Caco-2 (cell line): ENCODE measurements around the gene HKDC1. TPM values are rescaled to one million over a fixed set of nuclear protein-coding genes. Genes with fewer than 3 reads are reported as not detected.

Experiments used
- BruUV-seq: library from RNA; stranded (reverse); fragments of 400-500 nt; replicated peaks from 2 replicates; lab custom pipeline; 2021; lab: Mats Ljungman, UMichigan
- CTCF ChIA-PET: fragments of 300-600 bp; sonication (Branson Sonifier 250); formaldehyde crosslinking; loops from one replicate; lab custom pipeline; 2022; ENCODE audit warnings: antibody characterized with exemption; lab: Charles Lee
- POLR2A ChIA-PET: fragments of 300-600 bp; sonication (Branson Sonifier 250); formaldehyde crosslinking; loops from one replicate; lab custom pipeline; 2022; ENCODE audit warnings: antibody characterized with exemption; lab: Charles Lee
- DNase-seq, 2 experiments: peaks; one replicate each; pipeline versions ENCODE4 v3.0.0 to v3.0.0-alpha.2; 2020 to 2022
- H3K27me3 ChIP-seq: replicated peaks from 2 replicates; pipeline ENCODE4 v1.6.0; 2011; ENCODE audit warnings: low read length; ENCODE audit not compliant: control insufficient read depth, insufficient read depth
- H3K36me3 ChIP-seq: 2 replicates; pipeline ENCODE4 v1.5.1; 2011; ENCODE audit warnings: low read length; ENCODE audit not compliant: control insufficient read depth, insufficient read depth
- H3K4me1 ChIP-seq: fragments of 250-450 bp; sonication (Bioruptor Pico); 2 replicates; pipeline ENCODE4 v1.5.1; 2020; ENCODE audit warnings: mild to moderate bottlenecking
- H3K4me3 ChIP-seq: 2 replicates; pipeline ENCODE4 v1.5.1; 2011; ENCODE audit warnings: low read depth, mild to moderate bottlenecking, control low read depth, low read length
- H3K9me3 ChIP-seq: fragments of 250-450 bp; sonication (Bioruptor Pico); 2 replicates; pipeline ENCODE4 v1.5.1; 2020; ENCODE audit warnings: mild to moderate bottlenecking, moderate library complexity
- H3K27ac Mint-ChIP-seq: one replicate; pipeline ENCODE4 v1.8.0; 2022; ENCODE audit warnings: mixed read lengths; ENCODE audit not compliant: unreplicated experiment
- H3K27me3 Mint-ChIP-seq: one replicate; pipeline ENCODE4 v1.8.0; 2022; ENCODE audit warnings: mixed read lengths; ENCODE audit not compliant: insufficient read depth, unreplicated experiment
- H3K36me3 Mint-ChIP-seq: one replicate; pipeline ENCODE4 v1.8.0; 2022; ENCODE audit warnings: mild to moderate bottlenecking, mixed read lengths; ENCODE audit not compliant: insufficient read depth, unreplicated experiment
- H3K4me1 Mint-ChIP-seq: one replicate; pipeline ENCODE4 v1.8.0; 2022; ENCODE audit warnings: low read depth, mixed read lengths; ENCODE audit not compliant: unreplicated experiment
- H3K4me3 Mint-ChIP-seq: one replicate; pipeline ENCODE4 v1.8.0; 2022; ENCODE audit warnings: mild to moderate bottlenecking, moderate library complexity, mixed read lengths; ENCODE audit not compliant: unreplicated experiment
- H3K9me3 Mint-ChIP-seq: one replicate; pipeline ENCODE4 v1.8.0; 2022; ENCODE audit warnings: mixed read lengths; ENCODE audit not compliant: unreplicated experiment
- intact Hi-C: fragments of 100-400 bp; cut with micrococcal nuclease; formaldehyde crosslinking; loops from one replicate; pipeline ENCODE4 v1.10.0; 2022; ENCODE audit not compliant: unreplicated experiment
- total RNA-seq: library from RNA; stranded (reverse); gene quantifications from 2 replicates; pipeline ENCODE4 v1.2.3, GENCODE V29; 2022
- TF ChIP-seq, protein P1 (sequence below), 2 experiments: fragments of 200-600 bp in 1 of 2; IDR thresholded peaks; 1 replicate in 1 of 2; 2 replicates in 1 of 2; pipeline versions ENCODE4 v1.5.1 to v1.8.0; 2011 to 2022; ENCODE audit warnings: antibody characterized with exemption in 1 of 2, control low read depth in 1 of 2, inconsistent platforms in 1 of 2, low read depth in 1 of 2, low read length in 1 of 2, mild to moderate bottlenecking in 1 of 2, moderate library complexity in 1 of 2; ENCODE audit not compliant: insufficient read depth in 1 of 2, severe bottlenecking in 1 of 2, unreplicated experiment in 1 of 2

HKDC1 gene
- total RNA-seq, 1 experiment from 2014 or later: 24.5 TPM

DNA sequence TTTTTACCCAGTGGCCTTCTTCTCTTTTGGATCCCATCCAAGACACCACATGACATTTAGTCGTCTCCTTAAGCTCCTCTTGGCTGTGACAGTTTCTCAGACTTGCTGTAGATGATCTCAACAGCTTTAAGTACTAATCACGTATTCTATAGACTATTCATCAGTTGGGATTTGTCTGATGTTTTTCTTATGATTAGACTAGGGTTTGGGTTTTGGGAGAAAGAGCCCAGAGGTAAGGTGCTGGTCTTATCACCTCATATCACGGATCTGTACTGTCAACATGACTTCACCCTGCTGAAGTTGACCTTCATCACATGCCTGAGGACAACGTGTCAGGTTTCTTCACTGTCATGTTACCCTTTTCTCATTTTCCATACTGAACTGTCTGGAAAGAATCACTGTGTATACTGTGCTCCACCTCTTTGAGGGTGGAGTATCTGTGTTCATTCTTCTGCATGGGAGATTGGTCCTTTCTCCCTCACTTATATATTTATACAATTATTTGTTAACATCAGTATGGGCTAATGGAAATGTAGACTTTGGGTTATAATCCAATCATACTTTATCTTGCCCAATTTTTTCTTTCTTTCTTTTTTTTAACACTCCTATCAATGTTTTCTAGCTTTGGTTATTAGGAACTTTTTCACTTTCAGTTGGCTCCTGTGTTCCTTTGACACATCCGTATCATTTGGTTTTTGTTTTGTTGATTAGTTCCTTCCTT lies 6.4 kb upstream of the HKDC1 start:
- H3K9me3 Mint-ChIP-seq: no peaks in the 10 kb centered on the region
- H3K4me3 Mint-ChIP-seq: no peak overlapping the region
- H3K27me3 Mint-ChIP-seq: no peaks in the 10 kb centered on the region
- no peaks in the 10 kb centered on the region for H3K36me3 ChIP-seq
- H3K36me3 Mint-ChIP-seq: peaks cover 17% of the 10 kb centered on the region
- ChIA-PET CTCF (interaction anchor here (0.7 to 1.3 kb wide), 3 partner anchors 38 to 501 kb away, joined by 3 to 6 read pairs (median 4); no protein-coding TSS in a partner anchor), POLR2A (no interaction called here)
- BruUV-seq: no TSS peak
- no peak overlapping the region for H3K4me3 ChIP-seq
- intact Hi-C loops: no loop called here
- H3K27me3 ChIP-seq: no peaks in the 10 kb centered on the region
- TF ChIP-seq, protein P1, sequence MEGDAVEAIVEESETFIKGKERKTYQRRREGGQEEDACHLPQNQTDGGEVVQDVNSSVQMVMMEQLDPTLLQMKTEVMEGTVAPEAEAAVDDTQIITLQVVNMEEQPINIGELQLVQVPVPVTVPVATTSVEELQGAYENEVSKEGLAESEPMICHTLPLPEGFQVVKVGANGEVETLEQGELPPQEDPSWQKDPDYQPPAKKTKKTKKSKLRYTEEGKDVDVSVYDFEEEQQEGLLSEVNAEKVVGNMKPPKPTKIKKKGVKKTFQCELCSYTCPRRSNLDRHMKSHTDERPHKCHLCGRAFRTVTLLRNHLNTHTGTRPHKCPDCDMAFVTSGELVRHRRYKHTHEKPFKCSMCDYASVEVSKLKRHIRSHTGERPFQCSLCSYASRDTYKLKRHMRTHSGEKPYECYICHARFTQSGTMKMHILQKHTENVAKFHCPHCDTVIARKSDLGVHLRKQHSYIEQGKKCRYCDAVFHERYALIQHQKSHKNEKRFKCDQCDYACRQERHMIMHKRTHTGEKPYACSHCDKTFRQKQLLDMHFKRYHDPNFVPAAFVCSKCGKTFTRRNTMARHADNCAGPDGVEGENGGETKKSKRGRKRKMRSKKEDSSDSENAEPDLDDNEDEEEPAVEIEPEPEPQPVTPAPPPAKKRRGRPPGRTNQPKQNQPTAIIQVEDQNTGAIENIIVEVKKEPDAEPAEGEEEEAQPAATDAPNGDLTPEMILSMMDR (IDR thresholded peaks at IDR 0.05; ENCODE audit: insufficient read depth in 1 of 2, low read depth in 1 of 2, low read length in 1 of 2, severe bottlenecking in 1 of 2, unreplicated experiment in 1 of 2): no peak
- DNase-seq: no peak
- H3K27ac Mint-ChIP-seq: peak overlapping the region; percentile 29
- peaks cover 45% of the 10 kb centered on the region for H3K4me1 Mint-ChIP-seq
- peaks cover 33% of the 10 kb centered on the region for H3K4me1 ChIP-seq
- no peaks in the 10 kb centered on the region for H3K9me3 ChIP-seq

DNA sequence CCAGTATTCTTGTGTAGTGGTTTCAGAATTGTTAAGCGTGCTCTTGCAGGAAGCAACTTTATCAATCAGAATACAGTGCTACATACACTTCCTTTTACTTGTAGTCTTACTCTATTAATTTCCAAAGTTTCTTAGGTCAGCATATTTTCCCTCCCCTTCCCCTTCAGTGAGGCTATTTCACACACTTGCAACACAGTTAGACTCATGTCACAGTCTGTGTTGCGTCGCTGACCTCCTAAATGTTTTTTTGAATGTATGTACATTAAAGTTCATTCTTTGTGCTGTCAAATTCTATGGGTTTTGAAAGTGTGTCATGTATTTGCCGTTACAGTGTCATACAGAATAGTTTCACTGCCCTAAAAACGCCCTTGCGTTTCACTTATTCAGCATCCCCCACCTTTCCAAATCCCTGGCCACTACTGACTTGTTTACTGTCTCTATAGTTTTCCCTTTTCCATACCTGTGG lies 5.4 kb upstream of the HKDC1 start:
- intact Hi-C loops: no loop called here
- H3K27ac Mint-ChIP-seq: no peak overlapping the region
- DNase-seq: no peak
- Histone ChIP-seq H3K36me3 (no peaks in the 10 kb centered on the region), H3K27me3 (no peaks in the 10 kb centered on the region), H3K4me3 (no peak overlapping the region), H3K4me1 (peaks cover 40% of the 10 kb centered on the region), H3K9me3 (no peaks in the 10 kb centered on the region)
- POLR2A ChIA-PET: no interaction called here
- H3K9me3 Mint-ChIP-seq: no peaks in the 10 kb centered on the region
- H3K4me3 Mint-ChIP-seq: no peak overlapping the region
- H3K4me1 Mint-ChIP-seq: peaks cover 39% of the 10 kb centered on the region
- no peaks in the 10 kb centered on the region for H3K27me3 Mint-ChIP-seq
- BruUV-seq: no TSS peak
- CTCF ChIA-PET: interaction anchor here (0.6 to 0.7 kb wide), 2 partner anchors 39 to 202 kb away, joined by 3 to 4 read pairs; no protein-coding TSS in a partner anchor
- TF ChIP-seq, protein P1 (IDR thresholded peaks at IDR 0.05; ENCODE audit: insufficient read depth in 1 of 2, low read depth in 1 of 2, low read length in 1 of 2, severe bottlenecking in 1 of 2, unreplicated experiment in 1 of 2): no peak
- H3K36me3 Mint-ChIP-seq: peaks cover 10% of the 10 kb centered on the region

- BruUV-seq: no TSS peak
- CTCF ChIA-PET: no interaction called here
Observed at GRCh38 chr10:69215405-69216171, 4.5 kb upstream of the HKDC1 start.

More at GRCh38 chr10:69215405-69216171, 4.5 kb upstream of the HKDC1 start:
- Mint-ChIP-seq H3K36me3 (peaks cover 10% of the 10 kb centered on the region), H3K4me1 (peaks cover 38% of the 10 kb centered on the region), H3K27ac (no peak overlapping the region), H3K9me3 (no peaks in the 10 kb centered on the region), H3K27me3 (no peaks in the 10 kb centered on the region), H3K4me3 (no peak overlapping the region)
- no peaks in the 10 kb centered on the region for H3K9me3 ChIP-seq
- H3K4me3 ChIP-seq: no peak overlapping the region
- TF ChIP-seq, protein P1 (IDR thresholded peaks at IDR 0.05; ENCODE audit: insufficient read depth in 1 of 2, low read depth in 1 of 2, low read length in 1 of 2, severe bottlenecking in 1 of 2, unreplicated experiment in 1 of 2): no peak
- no peaks in the 10 kb centered on the region for H3K27me3 ChIP-seq
- POLR2A ChIA-PET: no interaction called here
- H3K4me1 ChIP-seq: peaks cover 39% of the 10 kb centered on the region
- intact Hi-C loops: no loop called here
- no peaks in the 10 kb centered on the region for H3K36me3 ChIP-seq
- peak in 1 of 2 experiments; percentile 1 for DNase-seq
